H1 (cell line): ENCODE measurements around the gene MIS18A. TPM values are rescaled to one million over a fixed set of nuclear protein-coding genes. Genes with fewer than 3 reads are reported as not detected.

Experiments used
- EP300 ChIP-seq, 2 experiments: IDR thresholded peaks; 1 replicate in 1 of 2; 2 replicates in 1 of 2; pipeline ENCODE4 v1.6.1; 2011 to 2012; ENCODE audit warnings: low read depth in 2 of 2, low read length in 2 of 2, mild to moderate bottlenecking in 2 of 2, borderline replicate concordance in 1 of 2, inconsistent platforms in 1 of 2, moderate library complexity in 1 of 2
- RNF2 ChIP-seq: fragments of 200-900, 300-1000 bp; sonication (generic); IDR thresholded peaks from 2 replicates; pipeline ENCODE4 v1.7.1; 2016; ENCODE audit warnings: borderline replicate concordance, low read depth, mild to moderate bottlenecking, antibody characterized with exemption, low read length; ENCODE audit not compliant: poor library complexity, severe bottlenecking; ENCODE audit errors: missing control alignments
- polyA plus RNA-seq, 7 experiments: library from polyadenylated mRNA; depleted of rRNA in 3 of 7; stranded (reverse) in 5 of 7; unstranded in 2 of 7; fragments of >200 nt in 5 of 7; fragments of 200-250 nt in 2 of 7; gene quantifications; 1 replicate in 5 of 7; 2 replicates in 1 of 7; 4 replicates in 1 of 7; pipeline versions ENCODE4 v1.2.1 to v1.2.3, GENCODE V29; 2011 to 2013; ENCODE audit warnings: missing spikeins in 2 of 7, mixed read lengths in 2 of 7
- total RNA-seq: library from RNA; stranded (reverse); fragmentation: NEBNext Ultra II Directional; extraction: Animal tissue kit (Norgen Biotek cat#: 25700); gene quantifications from 2 replicates; pipeline ENCODE4 v1.2.1, GENCODE V29; 2021

MIS18A gene
- total and polyA plus RNA-seq, 2 of the 8 experiments (the other 6 are each of a cell fraction or from before 2014, with no cell fraction given): 28.9 to 53.0 TPM

GRCh38 chr21:32297449-32297848 lies 18.6 kb upstream of the MIS18A start (continued):
- TF ChIP-seq RNF2 (no peak), EP300 (IDR thresholded peaks at IDR 0.05; ENCODE audit: borderline replicate concordance in 1 of 2, low read depth in 2 of 2, low read length in 2 of 2) (no peak)
- TF ChIP-seq, all 59 proteins: peak for 0
